MCF 10A (cell line): ENCODE results near the gene CYP2E1. TPM values are rescaled to one million over a fixed set of nuclear protein-coding genes. Genes with fewer than 3 reads are reported as not detected.
"Not testable (repeated sequence)": the region's sequence is repeated elsewhere in the genome, so short reads cannot be mapped to it uniquely, and the experiment has no call there.

ENCODE experiments used
- BruUV-seq: library from RNA; stranded (reverse); fragments of 400-500 nt; replicated peaks from 2 replicates; lab custom pipeline; 2021; lab: Mats Ljungman, UMichigan
- CTCF ChIA-PET: fragments of 300-600 bp; sonication (Branson Sonifier 250); formaldehyde crosslinking; extraction: SDS; loops from one replicate; lab custom pipeline; 2021; ENCODE audit warnings: antibody characterized with exemption, inconsistent platforms; lab: Yijun Ruan, JAX
- POLR2A ChIA-PET: fragments of 300-600, 350-650 bp; sonication (Branson Sonifier 250); formaldehyde crosslinking; extraction: SDS; loops from one replicate; lab custom pipeline; 2020; ENCODE audit warnings: antibody characterized with exemption, inconsistent platforms; lab: Yijun Ruan, JAX
- DNase-seq: peaks from one replicate; pipeline ENCODE4 v3.0.0-alpha.2; 2018; ENCODE audit not compliant: unreplicated experiment
- H3K27ac Mint-ChIP-seq: one replicate; pipeline ENCODE4 v1.8.0; 2022; ENCODE audit warnings: mild to moderate bottlenecking, low read depth, mixed read lengths; ENCODE audit not compliant: unreplicated experiment
- H3K27me3 Mint-ChIP-seq: one replicate; pipeline ENCODE4 v1.8.0; 2022; ENCODE audit warnings: mixed read lengths; ENCODE audit not compliant: insufficient read depth, unreplicated experiment
- H3K36me3 Mint-ChIP-seq: one replicate; pipeline ENCODE4 v1.8.0; 2022; ENCODE audit warnings: mild to moderate bottlenecking, moderate library complexity, mixed read lengths; ENCODE audit not compliant: insufficient read depth, unreplicated experiment
- H3K4me1 Mint-ChIP-seq: one replicate; pipeline ENCODE4 v1.8.0; 2022; ENCODE audit warnings: mixed read lengths; ENCODE audit not compliant: insufficient read depth, unreplicated experiment
- H3K4me3 Mint-ChIP-seq: one replicate; pipeline ENCODE4 v1.8.0; 2022; ENCODE audit warnings: mild to moderate bottlenecking, moderate library complexity, mixed read lengths; ENCODE audit not compliant: unreplicated experiment
- H3K9me3 Mint-ChIP-seq: one replicate; pipeline ENCODE4 v1.8.0; 2022; ENCODE audit warnings: mixed read lengths; ENCODE audit not compliant: unreplicated experiment
- CTCF ChIP-seq: fragments of 200-600 bp; IDR thresholded peaks from one replicate; pipeline ENCODE4 v1.8.0; 2022; ENCODE audit warnings: antibody characterized with exemption, mild to moderate bottlenecking; ENCODE audit not compliant: unreplicated experiment
- intact Hi-C: fragments of 100-400 bp; cut with micrococcal nuclease; formaldehyde crosslinking; loops from 2 replicates; pipeline ENCODE4 v1.14.1; 2022
- total RNA-seq: library from RNA; stranded (reverse); gene quantifications from 2 replicates; pipeline ENCODE4 v1.2.3, GENCODE V29; 2022

CYP2E1 gene
- total RNA-seq, 1 experiment from 2014 or later: not detected

GRCh38 chr10:133487085-133487484, 40.1 kb upstream of the CYP2E1 start:
- H3K27ac Mint-ChIP-seq: no peak overlapping the region
- POLR2A ChIA-PET: no interaction called here

GRCh38 chr10:133488354-133488753, 38.8 kb upstream of the CYP2E1 start:
- Mint-ChIP-seq H3K36me3 (no peaks in the 10 kb centered on the region), H3K4me3 (no peak overlapping the region), H3K9me3 (peaks cover 15% of the 10 kb centered on the region), H3K27me3 (peaks cover 6% of the 10 kb centered on the region), H3K27ac (no peak overlapping the region), H3K4me1 (no peaks in the 10 kb centered on the region)
- ChIA-PET POLR2A (no interaction called here), CTCF (interaction anchor here (0.7 kb wide), 1 partner anchor 13 kb away, joined by 3 read pairs; no protein-coding TSS in a partner anchor)
- intact Hi-C loops: no loop called here
- no peak for DNase-seq
- no TSS peak for BruUV-seq
- TF ChIP-seq CTCF: no peak

More at GRCh38 chr10:133487085-133487484, 40.1 kb upstream of the CYP2E1 start:
- DNase-seq: no peak
- TF ChIP-seq CTCF: no peak
- intact Hi-C loops: no loop called here
- no TSS peak for BruUV-seq
- no peak overlapping the region for H3K4me3 Mint-ChIP-seq
- peaks cover 15% of the 10 kb centered on the region for H3K27me3 Mint-ChIP-seq
- no peaks in the 10 kb centered on the region for H3K4me1 Mint-ChIP-seq
- CTCF ChIA-PET: no interaction called here
- H3K9me3 Mint-ChIP-seq: peaks cover 24% of the 10 kb centered on the region
- no peaks in the 10 kb centered on the region for H3K36me3 Mint-ChIP-seq

DNA sequence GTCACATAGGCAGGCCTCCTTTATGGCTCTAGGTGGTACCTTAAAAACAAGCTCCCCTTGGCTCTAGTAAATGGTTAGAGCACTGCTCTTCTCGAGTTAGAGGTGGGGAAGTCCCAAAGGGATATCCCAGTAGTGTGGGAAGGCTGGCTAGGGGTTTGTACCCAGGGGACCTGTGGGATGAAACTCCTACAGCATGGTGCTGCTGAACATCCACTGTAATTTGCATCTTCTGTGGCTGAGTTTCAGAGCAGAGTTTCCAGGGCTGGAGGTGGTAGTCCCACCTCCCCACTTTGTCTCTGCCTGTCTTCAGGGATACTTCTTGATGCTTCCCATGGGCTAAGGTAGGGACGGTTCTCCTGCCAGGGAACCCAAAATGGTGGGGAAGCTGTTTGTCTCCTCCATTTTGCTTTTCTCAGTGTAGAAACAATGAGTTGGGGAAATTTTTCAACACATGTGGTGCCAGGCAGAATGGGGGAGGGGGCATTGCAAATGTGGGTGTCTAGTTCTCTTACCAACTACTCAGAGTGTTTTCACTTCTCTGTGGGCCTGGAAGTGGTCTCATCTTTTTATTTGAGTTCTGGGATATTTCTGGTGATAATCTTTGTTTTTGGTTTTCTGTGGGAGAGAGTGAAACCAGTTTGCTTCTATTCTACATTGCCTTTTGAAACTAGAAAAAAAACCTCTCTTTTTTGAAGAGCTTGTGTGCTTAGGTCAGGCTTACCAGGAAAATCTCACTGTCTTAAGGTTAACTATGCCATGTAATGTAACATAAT, 37.2 kb upstream of the CYP2E1 start:
- ChIA-PET POLR2A (interaction anchor here (0.7 kb wide), 1 partner anchor 25 kb away, joined by 3 read pairs; no protein-coding TSS in a partner anchor), CTCF (no interaction called here)
- no peaks in the 10 kb centered on the region for H3K27me3 Mint-ChIP-seq
- peaks cover 12% of the 10 kb centered on the region for H3K9me3 Mint-ChIP-seq
- no peaks in the 10 kb centered on the region for H3K4me1 Mint-ChIP-seq
- no peak overlapping the region for H3K4me3 Mint-ChIP-seq
- no TSS peak for BruUV-seq
- no peak for DNase-seq
- intact Hi-C loops: no loop called here
- TF ChIP-seq CTCF: no peak
- no peak overlapping the region for H3K27ac Mint-ChIP-seq
- H3K36me3 Mint-ChIP-seq: no peaks in the 10 kb centered on the region

- BruUV-seq, DNase-seq, intact Hi-C loops, H3K4me1 Mint-ChIP-seq, POLR2A ChIA-PET, H3K27me3 Mint-ChIP-seq, H3K36me3 Mint-ChIP-seq, H3K4me3 Mint-ChIP-seq, H3K9me3 Mint-ChIP-seq, H3K27ac Mint-ChIP-seq: not testable (repeated sequence)
- CTCF ChIA-PET: interaction anchor here (0.9 to 1.3 kb wide), 2 partner anchors 55 to 116 kb away, joined by 3 to 4 read pairs; no protein-coding TSS in a partner anchor
These were observed 33.6 kb upstream of the CYP2E1 start for GRCh38 chr10:133493562-133493961.
